IMR-90 (cell line): ENCODE data around the gene LEPROT. TPM values are rescaled to one million over a fixed set of nuclear protein-coding genes. Genes with fewer than 3 reads are reported as not detected.

Experiments
- ATAC-seq: fragments of 200-7000 bp; cut with Tn5 transposase; 2 replicates; pipeline ENCODE4 v1.9.1; 2020; ENCODE audit warnings: low read depth, mild to moderate bottlenecking, moderate library complexity
- BruUV-seq: library from RNA; stranded (reverse); fragments of 400-500 nt; replicated peaks from 2 replicates; lab custom pipeline; 2021; lab: Mats Ljungman, UMichigan
- CTCF ChIA-PET: fragments of 300-600 bp; formaldehyde crosslinking; extraction: SDS; loops from one replicate; lab custom pipeline; 2021; ENCODE audit warnings: antibody characterized with exemption; lab: Yijun Ruan, JAX
- POLR2A ChIA-PET: fragments of 300-600 bp; sonication (Branson Sonifier 250); formaldehyde crosslinking; loops from one replicate; lab custom pipeline; 2022; ENCODE audit warnings: antibody characterized with exemption; ENCODE audit not compliant: unreplicated experiment; lab: Charles Lee
- DNase-seq: peaks from one replicate; pipeline ENCODE4 v3.0.0; 2013
- H2AFZ ChIP-seq: replicated peaks from 2 replicates; pipeline ENCODE3; 2013; ENCODE audit warnings: low read length, mild to moderate bottlenecking; ENCODE audit not compliant: poor library complexity
- H2AK5ac ChIP-seq: 2 replicates; pipeline ENCODE4 v1.6.1; 2013; ENCODE audit warnings: low read depth, low read length, inconsistent platforms
- H2AK9ac ChIP-seq: replicated peaks from 2 replicates; pipeline ENCODE3; 2013; ENCODE audit warnings: mild to moderate bottlenecking, low read depth, low read length, moderate library complexity; ENCODE audit not compliant: poor library complexity
- H2BK120ac ChIP-seq: 2 replicates; pipeline ENCODE4 v1.6.1; 2013; ENCODE audit warnings: low read depth, low read length, inconsistent platforms
- H2BK15ac ChIP-seq: 3 replicates; pipeline ENCODE4 v1.6.1; 2013; ENCODE audit warnings: low read depth, low read length, inconsistent platforms
- H2BK20ac ChIP-seq: 2 replicates; pipeline ENCODE4 v1.6.1; 2013; ENCODE audit warnings: low read depth, mild to moderate bottlenecking, inconsistent platforms, low read length, moderate library complexity
- H2BK5ac ChIP-seq: 2 replicates; pipeline ENCODE4 v1.6.1; 2013; ENCODE audit warnings: mild to moderate bottlenecking, low read depth, low read length, inconsistent platforms; ENCODE audit not compliant: poor library complexity, severe bottlenecking
- H3K14ac ChIP-seq: replicated peaks from 2 replicates; pipeline ENCODE4 v1.6.1; 2013; ENCODE audit warnings: low read depth, low read length, inconsistent platforms
- H3K18ac ChIP-seq: 2 replicates; pipeline ENCODE4 v1.6.1; 2013; ENCODE audit warnings: low read depth, low read length, control low read depth
- H3K23ac ChIP-seq: 2 replicates; pipeline ENCODE4 v1.6.1; 2013; ENCODE audit warnings: low read depth, low read length, inconsistent platforms
- H3K27ac ChIP-seq: 2 replicates; pipeline ENCODE4 v1.5.1; 2013; ENCODE audit warnings: mild to moderate bottlenecking, control low read depth, low read length; ENCODE audit not compliant: insufficient read depth
- H3K27me3 ChIP-seq: 2 replicates; pipeline ENCODE4 v1.6.1; 2013; ENCODE audit warnings: low read length; ENCODE audit not compliant: control insufficient read depth, insufficient read depth
- H3K36me3 ChIP-seq: 2 replicates; pipeline ENCODE4 v1.6.1; 2013; ENCODE audit warnings: low read length, mixed read lengths; ENCODE audit not compliant: control insufficient read depth, insufficient read depth
- H3K4ac ChIP-seq: 2 replicates; pipeline ENCODE4 v1.6.1; 2013; ENCODE audit warnings: low read depth, low read length, inconsistent platforms
- H3K4me1 ChIP-seq: 2 replicates; pipeline ENCODE4 v1.6.1; 2013; ENCODE audit warnings: low read length, mixed read lengths; ENCODE audit not compliant: control insufficient read depth, insufficient read depth
- H3K4me2 ChIP-seq: 2 replicates; pipeline ENCODE4 v1.6.1; 2013; ENCODE audit warnings: low read depth, mild to moderate bottlenecking, control low read depth, low read length, moderate library complexity
- H3K4me3 ChIP-seq: 2 replicates; pipeline ENCODE4 v1.5.1; 2013; ENCODE audit warnings: low read depth, mild to moderate bottlenecking, control low read depth, low read length, moderate library complexity; ENCODE audit not compliant: insufficient read depth
- H3K56ac ChIP-seq: 2 replicates; pipeline ENCODE4 v1.6.1; 2013; ENCODE audit warnings: low read length, inconsistent platforms; ENCODE audit not compliant: insufficient read depth; ENCODE audit errors: extremely low read depth
- H3K79me1 ChIP-seq, 2 experiments: 2 replicates each; pipeline ENCODE4 v1.6.1; 2013; ENCODE audit warnings: low read length in 2 of 2, inconsistent platforms in 1 of 2, low read depth in 1 of 2
- H3K9ac ChIP-seq: 2 replicates; pipeline ENCODE4 v1.6.1; 2013; ENCODE audit warnings: low read depth, low read length, control low read depth
- H3K9me1 ChIP-seq: 2 replicates; pipeline ENCODE4 v1.6.1; 2013; ENCODE audit warnings: low read length, inconsistent platforms; ENCODE audit not compliant: insufficient read depth
- H3K9me3 ChIP-seq: 2 replicates; pipeline ENCODE4 v1.6.1; 2013; ENCODE audit warnings: low read length; ENCODE audit not compliant: control insufficient read depth, insufficient read depth
- H4K20me1 ChIP-seq: 2 replicates; pipeline ENCODE4 v1.6.1; 2013; ENCODE audit warnings: low read length, inconsistent platforms; ENCODE audit not compliant: insufficient read depth
- H4K5ac ChIP-seq: 2 replicates; pipeline ENCODE4 v1.6.1; 2013; ENCODE audit warnings: mild to moderate bottlenecking, low read depth, low read length, control low read depth
- H4K8ac ChIP-seq, 2 experiments: 2 replicates each; pipeline ENCODE4 v1.6.1; 2013; ENCODE audit warnings: low read depth in 2 of 2, low read length in 2 of 2, control low read depth in 1 of 2, inconsistent platforms in 1 of 2
- H4K91ac ChIP-seq: 2 replicates; pipeline ENCODE4 v1.6.1; 2013; ENCODE audit warnings: low read depth, low read length, inconsistent platforms; ENCODE audit not compliant: insufficient read depth
- CEBPB ChIP-seq: IDR thresholded peaks from 2 replicates; pipeline ENCODE4 v1.6.1; 2012; ENCODE audit warnings: low read depth, low read length, improper control_type of control experiment
- CHD1 ChIP-seq: IDR thresholded peaks from 2 replicates; pipeline ENCODE4 v1.6.1; 2012; ENCODE audit warnings: low read depth, low read length, improper control_type of control experiment
- FOS ChIP-seq: fragments of 150-350 bp; IDR thresholded peaks from 2 replicates; pipeline ENCODE4 v1.6.1; 2016; ENCODE audit warnings: low read depth, low read length
- NFE2L2 ChIP-seq: fragments of 150-350 bp; IDR thresholded peaks from 2 replicates; pipeline ENCODE4 v1.6.1; 2016; ENCODE audit warnings: low read depth, mild to moderate bottlenecking, low read length
- POLR2A ChIP-seq: IDR thresholded peaks from 2 replicates; pipeline ENCODE4 v1.6.1; 2012; ENCODE audit warnings: mild to moderate bottlenecking, low read depth, low read length
- RCOR1 ChIP-seq: IDR thresholded peaks from 2 replicates; pipeline ENCODE4 v1.6.1; 2012; ENCODE audit warnings: mild to moderate bottlenecking, low read length, improper control_type of control experiment; ENCODE audit not compliant: insufficient replicate concordance
- RFX5 ChIP-seq: IDR thresholded peaks from 2 replicates; pipeline ENCODE4 v1.8.0; 2012; ENCODE audit warnings: low read depth, mild to moderate bottlenecking, low read length, moderate library complexity
- WGBS, 2 experiments: methylation state at CpG; one replicate each; pipeline versions ENCODE4 v1.1.5 to v1.1.7; 2013; ENCODE audit warnings: missing lambda C conversion rate in 2 of 2; ENCODE audit not compliant: insufficient read length in 1 of 2; ENCODE audit errors: extremely low coverage in 2 of 2; 5-methylcytosine and 5-hydroxymethylcytosine counted together
- dilution Hi-C: fragments of 300-500 bp; cut with HindIII; formaldehyde crosslinking; loops from one replicate; pipeline ENCODE4 v1.14.3; 2018; ENCODE audit warnings: low sequenced_read_pairs; ENCODE audit not compliant: unreplicated experiment
- in situ Hi-C: fragments of 300-500 bp; cut with MboI; formaldehyde crosslinking; loops from 3 replicates; pipeline ENCODE4 v1.14.3; 2019; ENCODE audit warnings: low sequenced_read_pairs, inconsistent platforms, mixed read lengths
- intact Hi-C: fragments of 100-400 bp; cut with micrococcal nuclease; formaldehyde crosslinking; loops from 2 replicates; pipeline ENCODE4 v1.10.0; 2022
- polyA plus RNA-seq, 3 experiments: library from polyadenylated mRNA; depleted of rRNA; stranded (reverse); fragments of >200 nt; gene quantifications; 2 replicates each; pipeline ENCODE4 v1.2.3, GENCODE V29; 2012; ENCODE audit warnings: low replicate concordance in 1 of 3
- total RNA-seq: library from RNA; depleted of rRNA; stranded (reverse); fragments of >200 nt; gene quantifications from 2 replicates; pipeline ENCODE4 v1.2.3, GENCODE V29; 2012
- TF ChIP-seq, protein P1 (sequence below): conservative IDR thresholded peaks from 2 replicates; pipeline ENCODE4 v1.5.1; 2012; ENCODE audit warnings: mild to moderate bottlenecking, low read depth, low read length, improper control_type of control experiment

Gene LEPROT
- total and polyA plus RNA-seq, 2 of the 4 experiments (the other 2 are of a cell fraction) = 21.0 to 40.2 TPM

DNA sequence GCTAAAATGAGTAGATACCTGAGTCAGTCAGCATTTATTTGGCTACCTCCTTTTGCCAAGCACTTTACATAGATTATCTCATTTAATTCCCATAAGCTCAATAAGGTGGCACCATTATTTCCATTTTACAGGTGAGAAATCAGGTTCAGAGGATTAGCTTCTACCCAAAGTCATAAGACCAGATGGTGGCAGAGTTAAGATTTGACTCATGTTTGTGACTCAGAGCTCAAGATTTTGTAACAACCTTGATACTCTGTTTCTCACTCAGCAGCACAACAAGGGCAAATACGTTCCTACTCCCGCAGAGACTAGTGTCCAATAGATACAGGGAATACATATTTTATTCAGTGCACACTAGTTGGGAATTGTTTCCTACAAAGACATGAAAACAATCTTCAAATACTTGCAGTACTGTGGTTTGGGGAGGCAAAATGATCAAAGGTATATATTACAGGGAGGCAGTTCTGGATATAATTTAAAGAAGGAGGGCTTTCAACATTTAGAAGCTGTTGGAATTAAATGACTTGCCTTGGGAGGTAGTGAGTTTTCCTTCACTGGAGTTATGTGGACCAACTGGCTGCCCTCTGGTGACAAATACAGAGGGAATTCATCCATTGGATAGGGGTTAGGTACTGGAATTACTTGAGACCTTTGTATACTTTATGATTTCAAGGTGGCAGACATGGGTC lies 3.6 kb downstream of the LEPROT start:
- no peak overlapping the region; the same call in 1 of the 2 replicates for H3K4ac ChIP-seq
- H4K20me1 ChIP-seq = peaks cover 3% of the 10 kb centered on the region; the same call in 1 of the 2 replicates
- peak overlapping the region; percentile 46; the same call in 1 of the 2 replicates for H2BK120ac ChIP-seq
- no peak overlapping the region for H2AFZ ChIP-seq
- in situ Hi-C loops = loop anchor here (10.0 kb wide), 3 partner anchors 359 to 1021 kb away; no protein-coding TSS in a partner anchor
- ATAC-seq (no peak), DNase-seq (peak; percentile 88)
- BruUV-seq = no TSS peak
- no peak overlapping the region for H3K27ac ChIP-seq
- peaks cover 19% of the 10 kb centered on the region for H3K9me1 ChIP-seq
- H2BK15ac ChIP-seq = no peak overlapping the region
- no peak overlapping the region for H2AK5ac ChIP-seq
- peak overlapping the region in 1 of 2 experiments; percentile 7; a peak in 1 of 4 replicates for H4K8ac ChIP-seq
- WGBS, 2 experiments = no CpG with 5 or more reads among the region's 2 CpGs
- dilution Hi-C loops = no loop called here
- peaks cover 33 to 49% of the 10 kb centered on the region in 2 experiments for H3K79me1 ChIP-seq
- no peak overlapping the region for H3K23ac ChIP-seq
- no peak overlapping the region for H2AK9ac ChIP-seq
- no peaks in the 10 kb centered on the region for H3K9me3 ChIP-seq
- no peak overlapping the region for H3K4me2 ChIP-seq
- peaks cover 18% of the 10 kb centered on the region for H3K36me3 ChIP-seq
- intact Hi-C loops = loop anchor here (5.0 kb wide), 2 partner anchors 172 to 523 kb away; no protein-coding TSS in a partner anchor
- ChIA-PET CTCF (interaction anchor here (1.2 kb wide), 1 partner anchor 11 kb away, joined by 5 read pairs; no protein-coding TSS in a partner anchor), POLR2A (no interaction called here)
- no peak overlapping the region; the same call in 1 of the 2 replicates for H4K5ac ChIP-seq
- peak overlapping the region; percentile 62; the same call in 1 of the 2 replicates for H2BK20ac ChIP-seq
- peaks cover 20% of the 10 kb centered on the region for H3K4me1 ChIP-seq
- TF ChIP-seq RFX5 (no peak), POLR2A (no peak), CEBPB (peak; percentile 62; the same call in 1 of the 2 replicates), FOS (0 out of 2 replicates have a peak, but pooled peaks have one; percentile 43), NFE2L2 (no peak), CHD1 (no peak), RCOR1 (no peak)
- TF ChIP-seq, protein P1, sequence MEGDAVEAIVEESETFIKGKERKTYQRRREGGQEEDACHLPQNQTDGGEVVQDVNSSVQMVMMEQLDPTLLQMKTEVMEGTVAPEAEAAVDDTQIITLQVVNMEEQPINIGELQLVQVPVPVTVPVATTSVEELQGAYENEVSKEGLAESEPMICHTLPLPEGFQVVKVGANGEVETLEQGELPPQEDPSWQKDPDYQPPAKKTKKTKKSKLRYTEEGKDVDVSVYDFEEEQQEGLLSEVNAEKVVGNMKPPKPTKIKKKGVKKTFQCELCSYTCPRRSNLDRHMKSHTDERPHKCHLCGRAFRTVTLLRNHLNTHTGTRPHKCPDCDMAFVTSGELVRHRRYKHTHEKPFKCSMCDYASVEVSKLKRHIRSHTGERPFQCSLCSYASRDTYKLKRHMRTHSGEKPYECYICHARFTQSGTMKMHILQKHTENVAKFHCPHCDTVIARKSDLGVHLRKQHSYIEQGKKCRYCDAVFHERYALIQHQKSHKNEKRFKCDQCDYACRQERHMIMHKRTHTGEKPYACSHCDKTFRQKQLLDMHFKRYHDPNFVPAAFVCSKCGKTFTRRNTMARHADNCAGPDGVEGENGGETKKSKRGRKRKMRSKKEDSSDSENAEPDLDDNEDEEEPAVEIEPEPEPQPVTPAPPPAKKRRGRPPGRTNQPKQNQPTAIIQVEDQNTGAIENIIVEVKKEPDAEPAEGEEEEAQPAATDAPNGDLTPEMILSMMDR = no peak
- peak overlapping the region; percentile 39; the same call in 1 of the 2 replicates for H4K91ac ChIP-seq
- no peak overlapping the region for H3K9ac ChIP-seq
- no peak overlapping the region for H3K4me3 ChIP-seq
- no peak overlapping the region for H3K14ac ChIP-seq
- H3K18ac ChIP-seq = no peak overlapping the region
- H2BK5ac ChIP-seq = peak overlapping the region; percentile 78
- H3K56ac ChIP-seq = no peak overlapping the region
- H3K27me3 ChIP-seq = no peaks in the 10 kb centered on the region
